GM18868 (cell line): ENCODE results near the gene LPAR3.

Experiments
- ATAC-seq: cut with Tn5 transposase; IDR thresholded peaks from one replicate; pipeline ENCODE4 v1.9.1; 2021; ENCODE audit warnings: mild to moderate bottlenecking, moderate library complexity; ENCODE audit not compliant: unreplicated experiment

The LPAR3 gene

GRCh38 chr1:84833194-84833593 is 59.8 kb downstream of the LPAR3 start:
- ATAC-seq: no peak

GRCh38 chr1:84830136-84830535 is 62.9 kb downstream of the LPAR3 start:
- ATAC-seq: no peak

- ATAC-seq: no peak
Observed at GRCh38 chr1:84827976-84828375, 65.0 kb downstream of the LPAR3 start.

GRCh38 chr1:84827555-84827954 is 65.5 kb downstream of the LPAR3 start:
- ATAC-seq: no peak

- no peak for ATAC-seq
Observed at GRCh38 chr1:84825161-84825560, 67.8 kb downstream of the LPAR3 start.

- no peak for ATAC-seq
Observed at GRCh38 chr1:84823991-84824390, 69.0 kb downstream of the LPAR3 start.

GRCh38 chr1:84823511-84823910 is 69.5 kb downstream of the LPAR3 start:
- ATAC-seq: no peak

GRCh38 chr1:84810343-84810742 is 82.7 kb downstream of the LPAR3 start:
- ATAC-seq: no peak

GRCh38 chr1:84809023-84809422 is 84.0 kb downstream of the LPAR3 start:
- no peak for ATAC-seq

GRCh38 chr1:84803604-84804003 is 89.4 kb downstream of the LPAR3 start:
- ATAC-seq: no peak

GRCh38 chr1:84802567-84803232 is 90.3 kb downstream of the LPAR3 start:
- ATAC-seq: no peak

GRCh38 chr1:84800090-84801073 is 92.6 kb downstream of the LPAR3 start:
- ATAC-seq: peak; percentile 49

GRCh38 chr1:84797603-84798002 is 95.4 kb downstream of the LPAR3 start:
- ATAC-seq: no peak

- ATAC-seq: no peak
Observed at GRCh38 chr1:84795966-84796600, 96.9 kb downstream of the LPAR3 start.

GRCh38 chr1:84795213-84795612 is 97.8 kb downstream of the LPAR3 start:
- ATAC-seq: no peak

GRCh38 chr1:84792421-84792820 is 100.6 kb downstream of the LPAR3 start:
- ATAC-seq: no peak

GRCh38 chr1:84789014-84789413 is 104.0 kb downstream of the LPAR3 start:
- ATAC-seq: no peak

GRCh38 chr1:84785271-84786036 is 107.6 kb downstream of the LPAR3 start:
- no peak for ATAC-seq

- no peak for ATAC-seq
Observed at GRCh38 chr1:84782881-84783280, 110.1 kb downstream of the LPAR3 start.

GRCh38 chr1:84781946-84782771 is 110.8 kb downstream of the LPAR3 start:
- peak; percentile 89 for ATAC-seq
